HL-60/S4 treated with retinoic acid at 250 ng/mL for 4 days and 3 days (cell line): ENCODE results near the gene TSPAN33.

ENCODE experiments used
- in situ Hi-C: fragments of 300-500 bp; cut with MboI; formaldehyde crosslinking; loops from 2 replicates; pipeline ENCODE4 v1.7.0; 2022; ENCODE audit warnings: low sequenced_read_pairs

Gene TSPAN33

GRCh38 chr7:129134356-129134987 lies 10.0 kb upstream of the TSPAN33 start:
- in situ Hi-C loops = no loop called here

DNA sequence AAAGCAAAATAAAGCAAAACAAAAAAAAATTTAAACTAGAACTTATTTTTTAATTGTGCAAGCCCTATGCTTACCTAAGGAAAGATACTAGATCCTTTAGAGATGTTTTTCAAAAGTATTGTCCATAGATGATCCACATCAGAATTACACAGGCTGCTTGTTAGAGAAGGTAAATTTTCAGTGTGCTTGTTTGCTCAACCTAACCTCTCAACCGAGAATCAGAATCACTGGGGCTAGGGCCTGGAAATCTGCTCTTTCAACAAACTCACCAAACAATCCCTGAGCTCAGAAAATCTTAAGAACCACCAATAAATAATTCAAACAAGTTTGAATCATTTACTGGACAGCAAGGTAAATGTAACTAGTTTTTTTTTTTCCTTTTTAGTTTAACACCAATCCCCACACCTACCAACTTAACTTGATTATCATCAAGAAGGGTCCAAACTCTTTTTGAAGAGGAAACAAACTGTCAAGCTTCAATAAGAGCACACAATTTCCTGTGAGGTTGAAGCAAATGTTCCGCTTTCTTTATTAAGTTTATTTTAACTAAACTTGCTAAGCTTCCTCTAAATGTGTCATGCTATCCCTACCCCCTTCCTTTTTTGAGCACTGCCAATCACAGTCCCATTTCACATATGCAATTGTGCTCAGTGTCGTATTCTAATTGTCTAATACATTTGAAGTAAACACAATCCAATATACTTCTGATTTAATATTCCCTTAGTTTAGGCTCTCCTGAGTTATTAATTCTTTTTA lies 7.4 kb upstream of the TSPAN33 start:
- in situ Hi-C loops = no loop called here

- in situ Hi-C loops = no loop called here
Observed at GRCh38 chr7:129143724-129144094, 798 bp upstream of the TSPAN33 start.

- in situ Hi-C loops = no loop called here
Observed at GRCh38 chr7:129144834-129145668, 544 bp downstream of the TSPAN33 start.

- in situ Hi-C loops = no loop called here
Observed at GRCh38 chr7:129146237-129146979, 1.9 kb downstream of the TSPAN33 start.

DNA sequence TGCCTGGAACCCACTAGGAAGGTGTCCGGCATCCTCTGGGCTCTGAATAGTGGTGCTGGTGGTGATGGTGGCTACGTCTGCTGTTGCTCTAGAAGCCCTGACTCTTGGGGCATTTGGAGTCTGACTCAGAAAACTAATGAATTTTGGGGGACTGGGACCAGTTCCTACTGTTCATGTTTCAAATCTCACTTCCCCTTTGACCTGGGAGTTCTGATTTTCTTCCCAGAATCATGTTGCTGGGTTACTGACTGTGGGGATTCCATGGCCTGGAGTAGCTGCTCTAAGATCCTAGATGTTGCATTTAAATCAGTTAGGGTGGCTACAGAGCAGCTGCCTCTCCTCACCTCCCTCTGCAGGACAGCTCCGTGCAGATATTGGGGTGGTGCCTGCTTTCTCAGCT lies 3.2 kb downstream of the TSPAN33 start:
- in situ Hi-C loops = no loop called here

GRCh38 chr7:129149511-129149910 lies 5.0 kb downstream of the TSPAN33 start:
- in situ Hi-C loops = no loop called here

DNA sequence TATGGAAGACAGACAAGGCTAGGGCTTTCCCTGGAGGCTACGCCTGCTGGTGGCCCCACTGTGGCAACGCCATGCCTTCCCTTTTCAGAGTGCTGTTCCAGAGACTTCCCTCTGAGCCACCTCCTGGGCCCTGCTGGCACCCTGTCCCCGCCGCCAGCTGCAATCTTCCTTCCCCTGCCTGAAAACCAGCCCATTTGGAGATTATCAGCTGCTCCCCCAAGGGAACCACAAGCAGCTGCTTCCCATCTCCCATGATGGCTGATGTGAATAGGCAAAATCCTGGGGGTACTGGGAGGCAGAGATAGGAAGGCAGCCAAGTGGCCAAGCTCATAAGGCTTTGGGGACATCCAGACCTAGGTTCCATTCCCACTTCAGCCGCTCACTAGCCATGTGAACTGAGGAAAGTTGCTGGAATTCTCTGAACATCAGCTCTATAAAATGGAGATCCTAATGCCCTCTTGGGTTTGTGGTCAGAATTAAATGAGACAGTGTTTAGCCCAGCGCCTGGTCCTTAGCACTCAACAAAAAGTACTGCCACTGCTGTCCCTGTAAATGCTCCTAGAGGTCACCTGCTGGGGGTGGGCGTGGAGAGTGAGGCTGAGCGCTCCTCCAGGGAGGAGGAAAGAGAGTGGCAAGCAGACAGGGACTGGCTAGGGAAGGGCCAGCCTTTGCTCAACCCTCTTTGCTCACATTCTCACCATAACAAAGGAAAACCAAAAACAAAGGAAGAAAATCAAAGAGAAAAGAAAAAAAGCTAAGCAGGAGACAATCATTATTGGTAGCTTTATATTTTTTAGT lies 5.9 kb downstream of the TSPAN33 start:
- in situ Hi-C loops = no loop called here

DNA sequence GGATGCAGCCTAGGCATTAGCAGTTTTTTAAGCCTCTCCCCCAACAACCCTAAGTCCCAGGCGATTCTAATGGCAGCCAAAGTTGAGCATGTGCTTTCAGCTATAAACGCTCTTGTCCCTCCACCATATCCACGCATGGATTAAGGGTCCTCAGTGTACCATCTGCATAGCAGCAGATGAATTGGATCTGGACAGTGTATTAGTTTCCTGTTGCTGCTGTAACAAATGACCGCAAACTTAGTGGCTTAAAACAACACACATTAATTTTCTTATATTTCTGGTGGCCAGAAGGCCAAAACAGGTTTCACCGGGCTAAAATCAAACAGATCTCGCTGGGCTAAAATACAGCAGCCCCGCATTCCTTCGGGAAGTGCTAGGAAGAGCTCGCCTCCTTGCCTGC lies 13.1 kb downstream of the TSPAN33 start:
- in situ Hi-C loops = no loop called here

- in situ Hi-C loops = no loop called here
Observed at GRCh38 chr7:129159539-129159938, 15.0 kb downstream of the TSPAN33 start.

- in situ Hi-C loops = no loop called here
Observed at GRCh38 chr7:129160161-129160905, 15.8 kb downstream of the TSPAN33 start.

DNA sequence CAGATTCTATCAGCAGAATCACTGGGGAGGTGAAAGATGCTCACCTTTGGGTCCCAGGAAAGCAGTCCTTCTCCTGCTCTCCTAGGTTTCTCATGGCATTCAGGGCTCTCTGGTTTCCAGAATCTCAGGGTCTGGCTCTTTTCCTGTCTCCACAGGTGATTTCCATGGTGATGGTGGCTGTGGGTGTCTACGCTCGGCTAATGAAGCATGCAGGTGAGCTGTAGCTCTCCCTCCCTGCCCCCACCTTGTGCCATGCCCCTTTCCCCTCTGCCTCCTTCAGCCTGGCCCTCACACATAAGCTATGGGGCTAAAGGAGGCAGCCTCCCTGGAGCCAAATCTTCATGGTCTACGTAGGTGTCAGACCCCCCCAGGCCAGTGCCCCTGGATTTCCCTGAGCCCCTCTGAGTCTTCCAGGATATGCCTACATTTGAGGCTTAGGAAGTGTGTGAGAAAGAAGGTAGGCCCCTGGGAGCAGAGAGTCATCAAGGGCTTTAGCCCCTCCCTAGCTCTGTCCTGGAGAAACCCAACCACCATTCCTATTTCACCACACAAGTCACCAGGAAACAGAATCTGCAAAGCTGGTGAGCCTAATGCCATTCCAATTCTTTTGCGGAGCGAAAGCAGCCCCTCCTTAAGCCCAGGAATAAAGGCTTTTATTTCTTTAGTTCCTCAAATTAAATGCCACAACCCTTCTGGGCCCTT lies 17.2 kb downstream of the TSPAN33 start:
- in situ Hi-C loops = no loop called here

DNA sequence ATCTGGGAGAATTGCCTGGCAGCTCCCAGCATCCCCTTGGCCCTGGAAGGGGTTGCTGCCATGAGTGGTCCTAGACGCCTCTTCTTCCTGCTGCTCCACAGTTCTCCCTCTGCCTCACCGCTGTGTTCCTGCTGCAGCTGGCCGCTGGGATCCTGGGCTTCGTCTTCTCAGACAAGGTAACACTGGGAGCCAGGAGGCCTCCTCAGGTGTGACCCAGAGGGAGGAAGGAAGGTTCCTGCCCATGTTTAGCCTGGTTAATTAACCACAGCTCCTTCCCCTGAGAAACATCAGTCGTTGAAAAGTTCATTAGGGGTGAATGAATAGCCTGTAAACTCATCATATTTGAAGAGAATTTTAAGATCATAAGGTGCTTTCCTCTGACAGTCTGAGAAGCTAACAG lies 18.2 kb downstream of the TSPAN33 start:
- in situ Hi-C loops = no loop called here

- in situ Hi-C loops = no loop called here
Observed at GRCh38 chr7:129163875-129164544, 19.5 kb downstream of the TSPAN33 start.

GRCh38 chr7:129166745-129167144 lies 22.2 kb downstream of the TSPAN33 start:
- in situ Hi-C loops = no loop called here

DNA sequence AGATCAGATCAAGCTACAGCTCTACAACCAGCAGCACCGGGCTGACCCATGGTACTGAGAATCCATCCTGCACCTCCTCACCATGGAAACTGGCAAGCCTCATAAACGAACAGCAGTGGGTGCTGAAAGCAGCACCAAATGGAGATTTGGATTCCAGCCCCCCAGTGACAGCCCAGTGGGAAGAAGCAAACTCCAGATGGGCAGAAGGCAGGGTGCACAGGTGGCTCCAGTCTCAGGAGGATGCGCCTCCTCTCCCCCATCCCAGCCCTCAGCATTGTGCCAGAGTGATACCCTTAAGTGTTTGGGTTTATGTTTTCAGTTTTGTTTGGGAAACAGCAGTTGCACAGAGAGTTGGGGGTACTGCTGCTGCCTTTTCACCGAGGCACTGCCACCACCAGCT lies 23.3 kb downstream of the TSPAN33 start:
- in situ Hi-C loops = no loop called here

- in situ Hi-C loops = no loop called here
Observed at GRCh38 chr7:129168231-129169021, 23.9 kb downstream of the TSPAN33 start.
